T-helper 1 cell treated with Interleukin-12 subunit alpha and Interleukin-12 subunit beta and Interleukin-4 antibody, amounts not matched to agents 30 μg/mL and 1 μg/mL, for 36 hours (primary cell): Measurements from ENCODE around the gene UBAC2.

ENCODE experiments used
- H3K27ac Mint-ChIP-seq: one replicate; pipeline ENCODE4 v1.8.0; 2021; ENCODE audit warnings: mild to moderate bottlenecking, mixed read lengths
- H3K27me3 Mint-ChIP-seq: one replicate; pipeline ENCODE4 v1.8.0; 2021; ENCODE audit warnings: low read depth, mixed read lengths
- H3K36me3 Mint-ChIP-seq: one replicate; pipeline ENCODE4 v1.8.0; 2021; ENCODE audit warnings: low read depth, mixed read lengths
- H3K4me1 Mint-ChIP-seq: one replicate; pipeline ENCODE4 v1.8.0; 2021; ENCODE audit warnings: low read depth, mixed read lengths
- H3K4me3 Mint-ChIP-seq: one replicate; pipeline ENCODE4 v1.8.0; 2021; ENCODE audit warnings: mild to moderate bottlenecking, moderate library complexity, mixed read lengths
- H3K9me3 Mint-ChIP-seq: one replicate; pipeline ENCODE4 v1.8.0; 2021; ENCODE audit warnings: mixed read lengths

UBAC2 gene

DNA sequence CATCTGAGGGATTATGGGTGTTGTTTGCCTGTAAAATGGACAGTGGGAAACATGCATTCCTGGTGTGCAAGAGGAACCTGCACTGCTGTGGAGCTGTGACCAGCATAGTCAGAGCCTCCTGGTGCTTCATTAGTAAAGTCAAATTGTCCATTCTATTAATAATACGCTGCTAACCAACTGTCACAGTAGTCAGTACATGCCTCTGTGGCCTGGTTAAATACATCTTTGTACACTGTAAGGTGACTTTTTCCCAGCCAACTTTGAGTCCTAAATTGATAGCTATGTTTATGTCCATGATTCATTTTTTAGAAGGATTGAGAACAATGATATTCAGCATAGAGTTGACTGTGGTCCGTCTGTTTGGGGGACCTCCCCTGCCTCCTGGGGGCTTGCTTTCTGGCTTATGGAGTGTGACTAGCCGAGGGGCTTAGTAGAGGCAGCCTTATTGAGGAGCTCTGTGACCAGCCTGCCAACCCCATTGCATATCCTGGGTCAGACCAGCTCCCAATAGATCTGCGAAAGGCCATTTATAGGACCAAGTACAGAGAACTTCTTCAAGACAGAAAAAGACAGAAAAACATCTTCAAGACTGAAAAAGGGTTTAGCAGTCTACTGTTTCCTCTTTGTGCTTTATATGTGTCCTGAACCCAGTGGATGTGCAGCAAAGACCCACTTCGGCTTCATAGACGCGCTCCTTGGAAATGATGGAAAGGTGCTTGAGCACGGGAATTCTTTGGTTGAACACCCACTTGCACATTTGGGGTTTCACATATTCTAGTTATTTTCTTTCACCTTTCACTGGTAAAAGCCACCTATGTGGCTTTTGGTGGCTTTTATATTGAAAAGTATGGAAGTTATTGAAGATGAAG is 102.2 kb downstream of the UBAC2 start:
- Mint-ChIP-seq H3K4me1 (peaks cover 68% of the 10 kb centered on the region), H3K36me3 (peaks cover 8% of the 10 kb centered on the region), H3K9me3 (no peaks in the 10 kb centered on the region), H3K27me3 (no peaks in the 10 kb centered on the region), H3K27ac (peak overlapping the region; percentile 94), H3K4me3 (peak overlapping the region; percentile 93)

DNA sequence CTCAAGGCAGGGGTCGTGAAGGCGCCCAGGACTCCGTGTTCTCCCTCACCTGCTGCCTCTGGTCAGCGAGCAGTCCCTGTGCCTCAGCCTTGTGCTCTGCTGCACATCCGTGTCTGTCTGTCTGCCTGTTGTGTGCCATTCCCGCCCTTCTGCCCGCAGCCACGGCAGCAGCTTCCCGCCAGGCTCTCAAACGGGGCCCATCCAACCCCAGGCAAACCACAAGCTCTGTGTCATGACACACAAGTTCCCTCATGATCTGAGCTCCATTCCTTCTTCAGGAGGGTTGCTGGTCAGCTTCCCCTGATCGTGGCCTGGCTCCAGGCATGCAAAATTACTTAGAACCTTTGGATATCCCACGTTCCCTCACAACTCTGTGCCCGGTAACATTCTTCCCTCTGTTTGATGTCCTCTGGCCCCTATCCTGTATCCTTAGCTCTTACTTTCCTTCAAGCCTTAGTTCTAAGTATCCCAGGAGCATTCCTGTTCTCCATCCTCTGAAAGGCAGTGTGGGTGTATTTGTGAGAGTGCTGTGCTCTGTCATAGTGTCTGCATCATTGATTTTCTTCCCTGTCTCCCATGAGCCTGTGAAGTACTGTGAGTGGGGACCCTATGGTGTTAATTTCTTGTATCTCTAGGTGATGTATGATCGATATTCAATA is 103.3 kb downstream of the UBAC2 start:
- Mint-ChIP-seq H3K36me3 (peaks cover 16% of the 10 kb centered on the region), H3K4me1 (peaks cover 71% of the 10 kb centered on the region), H3K27me3 (no peaks in the 10 kb centered on the region), H3K27ac (peak overlapping the region; percentile 94), H3K4me3 (peak overlapping the region; percentile 93), H3K9me3 (no peaks in the 10 kb centered on the region)

DNA sequence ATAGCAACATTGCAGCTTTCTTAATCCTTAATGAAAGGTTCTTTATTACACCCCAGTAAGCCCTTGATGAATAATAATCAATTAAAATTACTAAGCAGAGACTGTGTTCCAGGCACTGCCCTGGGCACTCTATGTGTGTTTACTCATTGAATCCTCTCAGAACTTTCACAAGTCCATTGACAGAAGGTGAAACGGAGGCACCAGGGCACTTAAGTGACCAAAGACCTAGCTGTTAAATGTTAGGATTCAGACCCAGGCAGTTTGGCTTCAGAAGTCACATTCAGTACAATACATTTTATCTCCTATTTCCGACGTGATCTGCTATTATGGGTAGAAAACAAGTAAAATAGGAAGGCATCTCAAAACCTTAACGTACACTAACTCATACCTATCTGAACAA is 103.9 kb downstream of the UBAC2 start:
- Mint-ChIP-seq H3K9me3 (no peaks in the 10 kb centered on the region), H3K36me3 (peaks cover 13% of the 10 kb centered on the region), H3K4me1 (peaks cover 68% of the 10 kb centered on the region), H3K27ac (peak overlapping the region; percentile 94), H3K27me3 (no peaks in the 10 kb centered on the region), H3K4me3 (peak overlapping the region; percentile 93)

GRCh38 chr13:99305158-99305557 is 104.5 kb downstream of the UBAC2 start:
- Mint-ChIP-seq H3K27me3 (no peaks in the 10 kb centered on the region), H3K9me3 (no peaks in the 10 kb centered on the region), H3K36me3 (peaks cover 13% of the 10 kb centered on the region), H3K4me1 (peaks cover 67% of the 10 kb centered on the region), H3K4me3 (peak overlapping the region; percentile 72), H3K27ac (peak overlapping the region; percentile 79)

- Mint-ChIP-seq H3K9me3 (no peaks in the 10 kb centered on the region), H3K27me3 (no peaks in the 10 kb centered on the region), H3K36me3 (peaks cover 13% of the 10 kb centered on the region), H3K4me3 (peak overlapping the region; percentile 85), H3K4me1 (peaks cover 69% of the 10 kb centered on the region), H3K27ac (peak overlapping the region; percentile 70)
Observed at GRCh38 chr13:99305566-99305965, 104.9 kb downstream of the UBAC2 start.

DNA sequence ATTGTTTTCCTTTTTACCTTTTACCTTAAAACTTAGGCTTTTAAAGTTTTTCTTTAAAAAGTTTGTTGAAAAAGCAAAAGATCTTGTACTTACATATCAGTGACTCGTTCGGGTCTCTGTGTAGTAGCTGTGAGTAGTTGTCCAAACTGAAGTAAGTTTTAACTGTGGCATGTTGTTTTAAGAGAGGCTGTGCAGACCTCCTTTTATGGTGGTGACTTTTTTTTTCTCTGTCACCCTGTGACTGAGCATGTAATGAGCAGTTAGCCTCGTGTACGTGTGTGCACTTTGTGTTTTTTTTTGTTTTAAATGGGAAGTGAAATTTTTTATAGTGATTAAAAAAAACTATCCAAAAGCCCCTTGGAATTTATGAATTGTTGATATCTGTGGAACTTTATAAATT is 106.6 kb downstream of the UBAC2 start, which contains the start of gene GPR183:
GPR183 (minus strand) TSS at position 153 of the 400 bp plus-strand sequence. CDS start 11,254 bp downstream, outside the sequence.
- Mint-ChIP-seq H3K4me3 (peak within 1 kb of the TSS; percentile 85), H3K9me3 (no peaks in the 10 kb centered on the region), H3K36me3 (peaks cover 12% of the 10 kb centered on the region), H3K4me1 (peaks cover 71% of the 10 kb centered on the region), H3K27me3 (no peaks in the 10 kb centered on the region), H3K27ac (peak within 1 kb of the TSS; percentile 90)

DNA sequence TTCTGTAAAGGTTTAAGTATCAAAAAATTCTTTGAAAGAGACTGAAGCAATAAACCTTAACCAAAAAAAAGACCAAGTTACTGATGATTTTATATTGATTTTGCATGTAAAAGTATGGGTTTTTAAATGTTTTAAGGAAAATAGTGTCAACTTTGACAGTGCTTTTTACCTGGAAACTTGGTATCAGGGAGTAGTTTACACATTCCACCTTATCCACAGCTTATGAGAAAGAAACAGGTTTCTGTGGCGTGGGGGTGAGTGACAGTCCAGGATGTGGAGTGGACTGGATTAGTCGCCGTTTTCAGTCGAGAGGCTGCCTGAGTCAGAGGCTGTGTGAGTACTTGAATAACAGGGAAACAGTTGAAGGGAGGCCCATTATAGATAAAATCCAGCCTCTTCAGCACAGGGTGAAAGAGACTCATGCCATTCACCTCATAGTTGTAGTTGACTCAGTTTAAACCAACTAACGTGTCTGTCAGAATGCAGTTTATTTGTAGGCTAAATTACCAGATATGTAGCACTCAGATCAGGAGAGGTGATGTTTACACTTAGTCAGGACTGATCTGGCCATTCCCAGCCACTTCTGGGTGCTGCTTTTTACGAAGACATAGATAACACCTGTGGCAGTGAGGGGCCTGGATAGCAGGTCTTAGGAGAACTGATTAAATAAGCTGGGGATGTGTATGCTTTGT is 107.1 kb downstream of the UBAC2 start:
- H3K36me3 Mint-ChIP-seq, result peaks cover 15% of the 10 kb centered on the region
- peak overlapping the region; percentile 80 for H3K4me3 Mint-ChIP-seq
- H3K27ac Mint-ChIP-seq, result peak overlapping the region; percentile 90
- H3K9me3 Mint-ChIP-seq, result no peaks in the 10 kb centered on the region
- no peaks in the 10 kb centered on the region for H3K27me3 Mint-ChIP-seq
- peaks cover 70% of the 10 kb centered on the region for H3K4me1 Mint-ChIP-seq

GRCh38 chr13:99308471-99309087 is 107.9 kb downstream of the UBAC2 start:
- Mint-ChIP-seq H3K27ac (peak overlapping the region; percentile 90), H3K4me3 (no peak overlapping the region), H3K27me3 (no peaks in the 10 kb centered on the region), H3K36me3 (peaks cover 19% of the 10 kb centered on the region), H3K4me1 (peaks cover 68% of the 10 kb centered on the region), H3K9me3 (no peaks in the 10 kb centered on the region)

DNA sequence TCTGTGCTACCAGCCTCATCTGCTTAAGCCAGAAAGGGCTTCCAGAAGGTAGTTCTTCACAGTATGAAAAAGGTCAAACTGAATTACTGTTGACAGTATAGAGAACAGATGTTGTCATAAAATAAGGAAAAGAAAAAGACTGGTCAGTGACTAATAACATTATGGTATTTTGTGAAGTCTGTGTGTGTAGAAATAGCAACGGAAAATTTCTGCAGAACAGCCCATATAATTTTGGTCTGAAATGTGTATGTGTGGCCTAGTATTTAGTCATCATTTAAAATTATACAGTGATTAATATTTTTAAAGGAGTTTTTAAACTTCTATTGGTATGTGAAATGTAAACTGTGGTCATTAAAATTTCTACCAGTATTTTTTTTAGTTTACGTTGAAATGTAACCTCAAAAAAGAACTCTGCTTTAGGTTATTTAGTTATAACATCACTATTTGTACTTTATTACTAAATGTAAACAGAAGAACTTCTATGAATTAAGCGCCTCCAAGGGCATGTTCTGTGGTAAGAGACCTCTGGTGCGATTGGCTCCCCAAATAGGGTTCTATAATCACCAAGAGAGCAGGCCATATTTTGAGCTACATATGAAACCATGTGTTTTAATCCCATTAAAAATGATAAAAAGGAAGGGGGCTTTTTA is 109.9 kb downstream of the UBAC2 start:
- no peak overlapping the region for H3K4me3 Mint-ChIP-seq

GRCh38 chr13:99311137-99311536 is 110.5 kb downstream of the UBAC2 start:
- Mint-ChIP-seq H3K4me3 (no peak overlapping the region), H3K27me3 (no peaks in the 10 kb centered on the region), H3K27ac (peak overlapping the region; percentile 5), H3K36me3 (peaks cover 22% of the 10 kb centered on the region), H3K9me3 (no peaks in the 10 kb centered on the region), H3K4me1 (peaks cover 67% of the 10 kb centered on the region)

More for the DNA sequence above, 109.9 kb downstream of the UBAC2 start:
- Mint-ChIP-seq H3K27me3 (no peaks in the 10 kb centered on the region), H3K9me3 (no peaks in the 10 kb centered on the region), H3K4me1 (peaks cover 69% of the 10 kb centered on the region), H3K27ac (no peak overlapping the region), H3K36me3 (peaks cover 23% of the 10 kb centered on the region)

GRCh38 chr13:99311748-99312492 is 111.3 kb downstream of the UBAC2 start:
- Mint-ChIP-seq H3K36me3 (peaks cover 27% of the 10 kb centered on the region), H3K4me3 (no peak overlapping the region), H3K4me1 (peaks cover 67% of the 10 kb centered on the region), H3K9me3 (no peaks in the 10 kb centered on the region), H3K27me3 (no peaks in the 10 kb centered on the region), H3K27ac (peak overlapping the region; percentile 81)

GRCh38 chr13:99312493-99312883 is 111.8 kb downstream of the UBAC2 start:
- Mint-ChIP-seq H3K4me1 (peaks cover 62% of the 10 kb centered on the region), H3K27ac (peak overlapping the region; percentile 81), H3K4me3 (no peak overlapping the region), H3K27me3 (no peaks in the 10 kb centered on the region), H3K9me3 (no peaks in the 10 kb centered on the region), H3K36me3 (peaks cover 27% of the 10 kb centered on the region)

DNA sequence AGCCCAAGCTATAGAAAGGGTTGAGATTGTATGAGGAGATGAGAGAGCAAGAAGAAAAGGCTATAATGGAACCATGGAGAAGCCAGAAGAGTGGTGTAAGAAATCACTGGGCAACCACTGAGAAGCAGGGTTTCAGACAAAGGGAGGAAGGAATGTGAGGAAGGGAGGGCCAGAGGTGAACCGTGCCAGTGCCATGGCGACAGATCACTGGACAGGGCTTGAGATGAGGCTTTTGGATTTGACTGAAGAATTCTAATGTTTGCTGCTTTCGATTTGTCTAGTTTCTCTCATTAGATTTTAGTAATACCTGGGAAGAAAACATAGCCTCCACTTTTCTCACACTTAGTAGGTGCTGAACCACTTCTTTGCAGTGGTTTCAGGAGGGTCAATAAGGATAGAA is 112.8 kb downstream of the UBAC2 start:
- Mint-ChIP-seq H3K27ac (peak overlapping the region; percentile 67), H3K4me1 (peaks cover 52% of the 10 kb centered on the region), H3K9me3 (no peaks in the 10 kb centered on the region), H3K4me3 (peak overlapping the region; percentile 67), H3K36me3 (peaks cover 24% of the 10 kb centered on the region), H3K27me3 (no peaks in the 10 kb centered on the region)
